Measurements from ENCODE around the gene TIMP3. TPM values are rescaled to one million over a fixed set of nuclear protein-coding genes. Genes with fewer than 3 reads are reported as not detected.

The TIMP3 gene
- total RNA-seq, 1 donor from 2014 or later, result 5.4 TPM

DNA sequence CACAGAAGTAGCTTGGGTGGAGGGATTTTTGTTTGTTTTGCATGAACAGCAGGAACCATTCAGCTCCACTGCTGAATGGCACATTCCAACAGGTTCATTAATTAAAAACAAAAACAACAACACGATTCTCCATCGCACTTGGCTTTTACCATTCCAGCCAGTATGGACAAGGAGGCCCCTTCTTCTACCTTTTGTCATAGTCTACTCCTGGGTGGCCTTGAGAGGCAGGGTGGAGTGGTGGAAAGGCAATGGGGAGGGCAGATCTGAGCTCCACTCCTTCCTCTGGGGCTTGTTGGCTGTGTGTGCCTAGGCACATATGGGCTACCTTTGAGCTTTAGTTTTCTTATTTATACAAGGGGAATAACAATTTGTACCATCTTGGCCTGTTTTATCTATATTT lies 4.8 kb downstream of the TIMP3 start:
- no peak for DNase-seq (ENCODE audit: low read depth)

DNA sequence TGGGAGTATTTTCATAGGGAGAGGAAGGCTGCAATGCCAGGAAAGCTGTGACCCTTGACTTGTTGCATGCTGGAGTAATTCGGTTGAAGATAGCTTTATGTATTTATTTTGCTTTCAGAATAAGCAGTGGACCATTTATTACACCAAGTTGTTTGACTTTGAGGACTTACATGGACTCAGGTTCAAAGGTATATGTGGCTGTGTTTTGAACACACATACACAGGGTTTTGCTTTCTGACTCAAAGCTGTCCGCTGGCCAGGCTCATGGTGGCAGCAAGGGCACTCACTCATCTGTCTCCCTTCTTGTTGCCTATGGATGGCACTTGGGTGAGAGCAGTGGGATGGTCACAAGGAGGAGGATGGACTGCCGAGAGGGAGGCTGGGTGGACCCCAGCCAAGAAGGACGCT lies 6.5 kb downstream of the TIMP3 start:
- DNase-seq (ENCODE audit: low read depth), result no peak

DNA sequence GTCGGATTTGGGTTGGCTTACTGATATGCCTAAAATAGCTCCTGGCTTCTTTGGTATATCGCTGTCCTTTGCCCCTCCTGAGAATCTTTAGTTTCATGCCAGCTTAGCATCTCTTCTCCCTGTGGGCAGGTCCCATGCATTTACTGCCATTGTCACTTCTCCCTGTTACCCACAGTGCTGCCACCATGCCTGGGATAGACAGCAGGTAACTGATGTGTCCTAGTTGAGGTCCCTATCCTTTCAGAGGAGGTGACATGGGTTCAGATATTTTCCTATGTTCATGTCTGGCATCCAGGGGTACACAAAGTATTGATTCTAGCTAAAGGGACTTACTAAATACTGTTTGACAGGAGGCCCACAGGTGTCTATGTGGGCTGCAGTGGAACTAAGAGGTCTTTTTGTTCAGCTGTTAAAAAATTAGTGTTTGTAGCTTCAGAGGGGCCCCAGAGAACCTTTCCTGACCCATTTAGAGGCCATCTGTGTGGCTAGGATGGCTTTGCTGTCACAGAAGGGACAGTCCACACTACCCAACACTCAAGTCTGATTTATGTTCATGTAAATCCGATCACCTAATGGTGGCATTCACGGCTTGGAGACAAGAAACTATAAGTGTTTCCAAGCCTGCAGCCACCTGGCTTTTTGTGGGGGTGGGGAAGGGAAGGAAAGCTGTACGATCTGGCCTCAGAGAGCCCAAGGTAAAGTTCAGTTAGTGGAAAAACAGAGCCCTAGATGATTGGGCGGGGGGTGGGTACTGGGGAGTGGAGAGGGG lies 8.5 kb downstream of the TIMP3 start:
- DNase-seq (ENCODE audit: low read depth), result no peak

DNA sequence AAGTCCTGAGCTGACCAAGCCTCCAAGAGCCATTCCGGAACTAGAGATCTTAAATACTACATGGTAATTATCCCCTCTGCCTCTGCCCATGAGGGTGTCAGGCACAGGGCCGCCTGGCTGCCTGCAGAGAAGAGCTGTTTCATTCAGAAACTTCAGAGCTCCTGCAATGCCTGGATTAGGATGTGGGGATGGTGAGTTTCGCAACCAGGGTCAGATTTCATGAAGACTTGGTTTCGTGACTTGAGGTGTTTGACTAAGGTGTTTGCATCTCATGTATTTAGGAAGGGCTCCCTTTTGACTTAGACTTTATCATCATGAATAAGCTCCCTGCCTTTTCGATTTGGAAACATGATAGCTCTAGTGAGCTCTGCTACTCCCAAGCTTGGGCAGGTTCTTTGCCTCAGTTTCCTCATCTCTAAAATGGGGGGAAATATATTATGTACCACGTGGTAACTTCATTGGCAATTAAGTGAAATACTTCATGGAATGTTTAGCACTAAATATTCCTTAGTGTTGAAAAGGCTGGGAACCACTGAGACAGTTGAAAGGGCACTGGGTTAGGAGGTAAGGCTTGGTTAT lies 9.1 kb downstream of the TIMP3 start:
- peak; percentile 12 for DNase-seq (ENCODE audit: low read depth)

DNA sequence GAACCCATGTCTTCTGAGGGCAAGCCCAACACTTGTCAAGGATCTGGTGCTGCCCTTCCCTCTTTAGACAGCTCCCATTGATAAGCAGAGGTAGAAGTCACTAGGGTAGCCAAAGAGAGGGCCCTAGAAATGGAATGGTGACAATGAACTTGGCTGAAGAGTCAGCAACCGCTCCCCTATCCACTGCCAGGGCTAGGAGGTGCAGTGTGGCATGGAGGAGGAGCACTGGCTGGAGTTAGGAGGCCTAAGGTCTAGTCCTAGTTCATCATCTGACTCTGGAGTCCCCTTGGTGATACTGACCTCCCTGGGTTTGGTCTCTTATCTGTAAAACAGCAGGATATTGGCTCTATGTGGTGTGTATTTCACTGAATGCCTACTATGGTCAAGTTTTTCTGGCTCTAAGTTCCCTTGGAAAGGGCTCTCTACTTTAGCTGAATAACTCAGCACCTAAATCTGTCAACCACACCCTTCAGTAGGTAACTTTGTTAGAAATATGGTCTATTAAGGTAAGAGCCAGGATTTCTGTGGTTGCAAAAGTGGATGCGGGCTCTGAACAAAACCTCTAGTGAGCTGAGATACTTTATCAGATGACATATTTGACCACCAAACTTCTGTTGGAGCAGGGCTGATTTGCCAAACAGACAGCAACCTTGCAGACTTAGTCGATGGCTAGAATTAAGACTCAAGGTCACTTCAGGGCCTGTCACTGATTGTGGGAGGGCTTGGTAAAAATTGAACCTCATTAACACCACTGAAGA lies 10.5 kb downstream of the TIMP3 start:
- DNase-seq (ENCODE audit: low read depth), result no peak

DNA sequence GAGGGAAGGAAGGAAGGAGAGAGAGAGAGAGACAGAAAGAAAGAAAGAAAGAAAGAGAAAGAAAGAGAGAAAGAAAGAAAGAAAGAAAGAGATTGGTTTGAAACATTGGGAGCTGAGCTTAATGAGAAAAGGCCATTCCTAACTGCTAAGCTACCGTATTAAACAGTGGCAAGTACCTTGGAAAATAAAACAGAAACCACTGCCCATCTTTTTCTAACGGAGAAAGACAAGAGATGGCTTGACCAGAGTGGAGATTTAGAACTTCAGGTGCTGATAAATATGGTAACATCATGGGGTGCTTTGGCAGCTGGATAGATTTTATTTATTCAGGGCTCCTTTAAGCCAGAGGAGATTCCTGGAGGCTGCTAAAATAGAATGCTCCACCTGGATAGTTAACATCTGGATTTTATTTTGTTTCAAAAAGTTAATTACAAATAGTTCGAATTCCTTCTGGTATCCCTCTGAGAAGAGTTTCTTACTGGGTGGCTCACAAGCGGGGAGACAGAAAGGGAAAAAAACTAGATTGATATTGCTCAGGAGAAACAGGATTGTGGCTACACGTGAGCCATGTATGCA lies 12.9 kb downstream of the TIMP3 start:
- DNase-seq (ENCODE audit: low read depth), result no peak

DNA sequence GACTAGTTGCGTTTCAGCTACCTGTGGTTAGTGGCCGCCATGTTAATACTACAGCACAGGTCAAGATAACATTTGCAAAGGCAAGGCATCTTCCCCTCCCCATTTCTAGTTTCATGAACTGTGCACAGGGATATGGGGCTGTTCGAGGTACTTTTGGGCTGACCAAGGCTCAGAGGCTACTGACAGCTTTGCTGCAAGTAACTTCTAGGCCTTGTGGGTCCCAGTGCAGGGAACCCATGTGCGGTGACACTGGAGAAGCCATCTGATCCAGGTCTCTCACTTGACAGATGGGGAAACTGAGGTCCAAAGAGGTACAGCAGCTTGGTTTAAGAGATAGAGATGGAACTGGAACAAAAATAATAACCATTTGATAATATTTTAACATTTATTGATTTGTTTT lies 13.6 kb downstream of the TIMP3 start:
- no peak for DNase-seq (ENCODE audit: low read depth)

DNA sequence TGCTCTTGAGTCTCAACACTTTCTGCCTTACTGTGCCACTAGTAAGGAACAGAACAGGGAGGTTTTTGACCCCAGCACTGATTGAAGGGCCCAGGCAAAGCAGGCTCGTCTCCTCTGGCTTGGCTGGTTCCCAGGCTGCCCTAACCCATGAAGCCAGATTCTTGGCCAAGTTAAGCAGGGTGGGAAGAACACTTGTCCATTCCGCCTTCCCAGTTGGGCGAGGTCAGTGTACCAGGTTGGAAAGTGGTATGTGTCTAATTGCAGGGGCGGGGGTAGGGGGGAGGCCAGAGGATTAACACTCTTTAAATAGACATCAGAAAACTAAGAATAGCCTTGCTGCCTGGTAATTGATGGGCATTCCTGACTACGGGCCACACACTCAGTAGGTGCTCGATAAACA lies 14.4 kb downstream of the TIMP3 start:
- DNase-seq (ENCODE audit: low read depth), result no peak

DNA sequence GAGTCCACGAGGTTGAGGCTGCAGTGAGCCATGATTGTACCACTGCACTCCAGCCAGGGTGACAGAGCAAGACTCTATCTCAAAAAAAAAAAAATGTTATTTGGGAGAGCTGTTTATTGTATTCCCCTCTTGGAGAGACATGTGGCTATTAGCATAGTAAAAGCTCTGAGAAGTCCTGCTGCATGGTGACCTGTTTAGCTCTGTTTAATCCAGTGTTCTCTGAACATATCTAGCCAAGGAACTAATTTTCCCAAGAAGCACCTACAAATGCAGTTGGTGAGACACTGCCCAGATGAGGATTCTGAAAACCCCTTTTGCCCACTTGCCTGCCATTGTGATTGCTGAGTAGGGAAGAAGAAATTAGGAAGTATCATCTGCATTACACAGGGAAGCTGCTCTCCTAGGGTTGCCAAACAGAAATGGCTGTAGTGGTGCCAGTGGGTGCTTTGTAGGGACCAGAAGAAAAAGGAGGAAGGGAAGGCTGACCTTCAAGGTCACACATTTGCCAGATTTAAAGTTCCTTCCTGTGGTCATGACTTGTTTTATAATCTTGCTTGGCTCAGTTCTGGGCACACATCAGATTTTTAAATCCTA lies 15.7 kb downstream of the TIMP3 start:
- no peak for DNase-seq (ENCODE audit: low read depth)

DNA sequence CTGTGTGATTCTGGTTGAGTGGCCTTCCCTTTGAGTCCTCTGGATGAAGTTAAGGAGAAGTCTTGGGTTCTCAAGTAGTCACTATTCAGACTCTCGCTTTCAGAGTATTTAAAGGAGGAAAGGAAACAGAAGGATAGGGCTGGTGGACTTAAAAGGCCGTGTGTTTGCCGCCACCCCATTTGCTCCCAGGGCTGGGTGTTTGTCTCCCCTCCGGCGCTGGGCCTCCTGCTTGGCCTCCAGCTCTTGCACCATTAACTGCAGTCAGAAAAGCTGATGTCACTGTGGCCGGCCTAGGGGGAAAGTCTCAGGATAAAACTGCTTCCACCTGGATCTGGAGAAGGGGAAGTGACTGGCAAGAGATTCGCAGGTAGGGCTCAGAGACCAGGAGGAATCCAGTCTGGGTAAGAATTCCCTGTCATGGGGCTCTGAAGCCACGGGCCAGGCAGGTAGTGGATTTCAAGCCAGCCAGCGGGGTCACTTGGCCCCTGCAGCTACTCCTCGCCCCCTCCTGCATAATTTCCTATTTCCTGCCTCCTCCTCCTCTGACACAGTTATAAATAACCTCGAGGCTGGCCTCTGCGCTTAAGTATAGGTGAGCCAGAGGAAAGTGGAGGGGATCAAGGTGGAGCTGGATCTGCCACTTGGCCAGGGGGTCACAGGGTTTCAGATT lies 17.1 kb downstream of the TIMP3 start:
- peak; percentile 22 for DNase-seq (ENCODE audit: low read depth)

DNA sequence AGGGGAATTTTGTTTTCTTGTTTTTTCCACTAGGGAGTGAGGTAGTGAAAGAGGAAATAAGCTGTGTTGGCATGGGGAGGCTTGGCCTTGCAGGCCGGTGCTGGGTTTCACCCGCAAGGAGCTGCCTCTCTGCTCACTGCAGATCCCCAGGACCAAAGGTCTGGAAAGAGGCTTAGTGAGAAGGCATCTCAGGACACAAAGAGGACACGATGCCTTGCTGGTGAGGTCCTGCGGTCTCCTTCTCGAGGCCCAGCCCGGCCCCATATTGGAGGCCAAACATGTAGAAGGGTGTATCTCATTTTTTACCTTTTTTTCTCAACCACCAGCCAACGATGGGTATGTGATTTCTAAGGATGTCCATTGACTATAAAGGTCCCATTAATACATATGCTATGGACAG lies 17.6 kb downstream of the TIMP3 start:
- DNase-seq (ENCODE audit: low read depth), result no peak

DNA sequence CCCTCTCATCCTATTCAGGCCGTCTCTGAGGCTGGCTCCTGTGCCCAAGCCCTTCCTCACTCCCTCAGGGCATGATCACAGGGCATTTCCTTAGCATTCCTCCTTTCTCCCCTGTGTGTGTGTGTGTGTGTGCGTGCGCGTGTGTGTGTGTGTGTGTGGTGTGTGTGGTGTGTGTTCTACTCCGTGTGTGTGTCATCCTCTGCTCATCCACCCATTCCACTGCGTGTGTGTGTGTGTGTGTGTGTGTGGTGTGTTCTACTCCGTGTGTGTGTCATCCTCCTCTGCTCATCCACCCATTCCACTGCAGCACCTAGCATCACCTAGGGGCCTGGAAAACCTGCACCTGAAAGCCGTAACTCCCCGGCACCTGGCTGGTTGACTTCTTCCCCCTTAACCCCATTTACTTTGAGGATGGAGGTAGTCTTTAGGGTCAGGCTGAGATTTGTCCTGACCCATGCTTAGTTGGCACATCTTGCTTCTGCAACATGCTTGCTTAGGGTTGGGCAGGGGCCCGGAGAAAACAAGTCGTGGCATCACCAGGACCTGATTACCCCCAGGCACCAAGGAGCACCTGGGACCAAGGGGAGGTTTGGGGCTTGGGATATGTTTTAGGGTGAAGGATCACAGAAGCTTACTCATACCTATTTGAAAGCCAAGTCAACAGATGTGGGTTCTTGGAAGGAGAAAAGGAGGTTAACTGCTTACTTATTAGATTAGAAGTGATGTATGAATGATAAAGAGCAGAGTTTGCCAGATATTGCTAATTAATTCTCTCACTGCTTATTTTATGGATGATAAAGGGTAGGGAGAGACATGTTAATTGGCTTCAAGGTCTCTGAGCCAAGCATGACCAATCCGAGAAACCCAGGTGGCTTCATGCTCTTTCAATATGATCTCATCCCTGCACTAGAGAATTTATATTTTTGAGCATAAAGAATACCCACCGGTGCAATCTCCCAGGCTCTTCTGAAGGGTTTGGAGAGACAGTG lies 18.9 kb downstream of the TIMP3 start:
- DNase-seq (ENCODE audit: low read depth), result peak; percentile 2

DNA sequence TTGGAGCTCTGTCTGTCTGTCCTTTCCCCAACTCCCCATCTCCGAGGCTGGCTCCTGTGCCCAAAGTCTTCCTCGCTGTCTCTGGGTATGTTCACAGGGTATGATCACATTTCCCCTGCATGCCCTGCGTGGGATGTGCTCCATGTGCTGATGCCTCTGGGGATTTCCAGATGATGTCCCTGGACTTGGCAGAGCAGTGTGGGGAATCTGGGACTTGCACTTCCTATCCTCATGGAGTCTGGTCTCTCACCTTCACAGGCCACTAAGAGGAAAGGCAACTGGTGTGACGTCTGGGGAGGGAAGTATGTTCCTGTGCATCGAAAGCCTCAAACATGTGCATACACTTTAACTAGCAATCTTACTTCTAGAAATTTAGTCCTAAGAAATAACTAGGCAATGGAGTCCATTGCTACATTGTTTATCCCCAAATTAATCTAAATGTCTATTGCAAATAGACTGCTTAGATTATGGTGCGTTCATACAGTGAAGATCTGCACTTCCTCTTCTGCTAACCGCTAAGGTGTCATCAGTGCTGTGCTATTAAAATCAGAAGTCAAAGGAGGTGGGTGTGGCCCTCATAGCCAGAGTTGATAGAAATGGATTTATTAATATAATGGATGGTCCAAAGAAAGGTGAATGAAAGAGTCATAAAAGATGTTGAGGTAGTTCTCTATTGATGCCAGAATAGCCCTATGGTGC lies 20.8 kb downstream of the TIMP3 start:
- no peak for DNase-seq (ENCODE audit: low read depth)

DNA sequence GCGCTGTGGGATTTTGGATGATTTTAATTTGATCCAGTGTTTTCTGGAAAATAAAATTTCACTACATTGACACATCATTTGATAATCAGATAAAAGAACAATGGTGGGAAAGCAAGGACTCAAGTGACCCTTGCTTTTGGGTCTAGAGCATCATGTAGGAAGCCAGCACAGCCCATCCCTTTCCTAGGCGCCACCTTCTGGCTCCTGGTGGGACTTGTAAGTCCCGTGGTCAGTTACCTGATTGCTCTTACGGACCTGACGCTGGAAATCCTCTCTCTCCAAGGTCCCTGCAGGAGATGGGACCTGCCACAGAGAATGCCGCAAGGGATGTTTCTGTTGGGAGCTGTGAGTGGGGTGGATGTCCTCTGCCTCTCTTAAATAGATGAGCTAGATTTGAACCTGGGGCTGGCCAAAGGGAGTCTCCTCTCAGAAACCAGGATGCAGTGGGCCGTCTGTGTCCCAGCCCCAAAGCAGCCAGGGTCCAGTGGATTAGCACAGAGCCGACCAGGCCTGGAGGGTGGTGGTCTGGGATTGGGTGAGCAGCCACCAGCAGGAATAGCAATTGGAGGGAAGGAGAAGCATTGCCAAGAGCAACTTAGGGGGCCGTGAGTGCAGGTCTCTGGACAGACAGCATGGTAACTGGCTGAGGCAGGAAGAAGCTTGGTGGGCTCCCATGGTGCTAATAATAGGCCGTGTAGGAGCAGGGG lies 21.7 kb downstream of the TIMP3 start:
- DNase-seq (ENCODE audit: low read depth), result peak; percentile 20

DNA sequence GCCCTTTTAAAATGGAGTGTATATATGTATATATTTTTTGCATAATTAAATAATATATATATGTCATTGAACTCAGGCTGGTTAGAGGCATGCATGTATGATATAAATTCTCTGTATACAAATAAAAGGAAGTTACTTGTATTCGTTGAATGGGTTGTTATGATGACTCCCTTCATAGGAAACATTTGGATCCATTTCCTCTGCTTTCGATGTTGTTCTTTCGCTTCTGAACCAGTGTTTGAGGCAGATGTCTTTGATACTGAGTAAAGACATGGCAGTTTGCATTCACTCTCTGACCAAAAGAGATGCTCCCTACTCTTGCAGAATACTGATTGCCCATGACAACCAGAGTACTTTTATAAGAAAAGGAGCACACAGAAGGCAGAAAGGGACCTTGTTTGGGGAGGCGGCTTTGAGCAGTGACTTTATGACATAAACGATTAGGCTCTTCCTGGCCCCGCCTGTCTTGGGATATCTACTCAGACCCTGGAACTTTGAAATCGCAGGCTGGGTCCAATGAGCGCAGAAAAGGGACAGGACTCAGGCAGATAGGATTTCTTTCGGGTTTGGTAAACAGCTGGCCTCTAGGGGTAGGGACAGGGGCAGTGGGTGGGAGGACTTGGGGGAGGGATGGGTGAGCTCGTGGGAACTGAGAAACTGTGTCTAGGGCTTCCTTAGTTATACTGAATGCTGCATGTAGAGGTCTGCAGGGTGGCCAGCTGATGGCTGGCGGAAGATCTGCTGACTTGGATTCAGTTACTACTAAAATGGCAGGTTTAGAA lies 23.2 kb downstream of the TIMP3 start:
- DNase-seq (ENCODE audit: low read depth), result no peak

DNA sequence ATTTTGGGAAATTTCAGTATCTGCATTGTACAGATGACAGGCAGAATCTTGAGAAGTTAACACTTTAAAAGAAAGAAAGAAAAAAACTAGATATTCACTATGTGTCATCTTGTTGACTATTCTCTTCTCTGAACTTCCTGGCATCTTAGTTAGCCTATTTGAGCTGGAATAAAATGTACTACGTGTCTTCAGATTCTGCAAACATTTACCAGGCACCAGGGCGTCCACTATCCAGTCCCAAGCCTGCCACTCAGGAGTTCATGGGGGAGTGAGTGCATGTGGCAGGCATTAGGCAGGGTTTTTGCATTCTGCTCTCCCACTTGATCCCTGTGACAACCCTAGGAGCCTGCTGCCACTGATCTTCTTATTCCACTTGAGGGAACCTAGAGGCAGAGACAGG lies 25.0 kb downstream of the TIMP3 start:
- no peak for DNase-seq (ENCODE audit: low read depth)

DNA sequence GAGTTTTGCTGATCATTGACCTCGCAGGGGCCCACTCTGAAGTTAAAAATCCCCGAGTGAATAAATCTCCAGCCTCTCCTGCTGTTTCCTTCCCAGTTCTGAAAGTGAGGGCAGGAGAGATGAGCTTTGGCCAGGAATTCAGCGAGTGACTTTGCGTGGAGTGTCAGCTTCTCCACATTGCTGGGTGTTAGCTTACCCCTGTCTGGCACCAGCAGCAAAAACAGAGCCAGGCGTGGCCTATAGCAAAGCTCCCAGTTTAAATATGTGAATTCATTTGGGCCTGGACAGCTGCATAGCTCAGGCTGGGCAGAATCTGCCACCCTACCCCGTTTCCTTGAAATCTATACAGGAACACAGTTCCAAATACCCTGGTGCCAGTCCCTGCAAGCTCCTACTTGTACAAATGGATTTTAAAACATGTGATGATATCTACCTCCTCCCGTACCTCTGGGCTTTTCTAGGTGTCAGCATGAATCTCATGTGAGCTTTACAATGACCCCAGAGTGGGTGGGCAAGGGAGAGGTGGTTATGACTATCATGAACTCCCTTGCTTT lies 25.6 kb downstream of the TIMP3 start:
- no peak for DNase-seq (ENCODE audit: low read depth)

DNA sequence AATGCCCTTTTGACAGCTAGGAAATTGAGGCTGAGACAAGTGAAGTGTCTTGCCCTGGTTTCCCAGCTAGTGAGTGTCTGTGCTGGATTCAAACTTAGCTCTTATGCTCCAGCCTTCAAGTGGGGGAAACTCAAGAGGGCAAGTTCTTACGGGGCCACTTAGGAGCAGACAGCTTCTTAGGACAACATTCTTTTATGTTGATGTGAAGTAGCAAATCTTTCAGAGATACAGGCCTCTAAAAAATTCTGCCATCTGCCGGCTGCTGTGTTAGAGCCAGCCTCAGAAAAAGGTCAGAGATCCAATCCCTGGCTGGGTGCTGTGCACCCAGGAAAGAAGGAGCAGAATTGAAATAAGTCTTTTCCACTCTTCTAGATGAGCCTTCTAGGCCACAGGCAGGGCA lies 26.6 kb downstream of the TIMP3 start:
- no peak for DNase-seq (ENCODE audit: low read depth)

All from renal cortical epithelial cell (primary cell).